Activated CD4-positive, alpha-beta T cell treated with anti-CD3 and anti-CD28 coated beads, Interleukin-2, Interleukin-6, amounts not matched to agents 100 ng/mL and 50 ng/mL, durations not matched to agents 16 hours and 8 hours (primary cell): ENCODE measurements around the gene FTO.

Experiments used
- DNase-seq: peaks from one replicate; pipeline ENCODE4 v3.0.0-alpha.2; 2020

Gene FTO

GRCh38 chr16:53785916-53786315, 82.0 kb downstream of the FTO start:
- no peak for DNase-seq

- DNase-seq = no peak
These were observed 83.5 kb downstream of the FTO start for GRCh38 chr16:53787423-53787822.

GRCh38 chr16:53789137-53789536, 85.2 kb downstream of the FTO start:
- DNase-seq = no peak

- DNase-seq = no peak
These were observed 88.4 kb downstream of the FTO start for GRCh38 chr16:53792161-53792951.

- no peak for DNase-seq
These were observed 99.5 kb downstream of the FTO start for GRCh38 chr16:53803451-53803850.

GRCh38 chr16:53803998-53804397, 100.0 kb downstream of the FTO start:
- DNase-seq = no peak

- no peak for DNase-seq
These were observed 100.5 kb downstream of the FTO start for GRCh38 chr16:53804467-53804866.

- peak; percentile 2 for DNase-seq
These were observed 101.2 kb downstream of the FTO start for GRCh38 chr16:53805113-53805512.

GRCh38 chr16:53805752-53806151, 101.8 kb downstream of the FTO start:
- DNase-seq = no peak

GRCh38 chr16:53809088-53809932, 105.4 kb downstream of the FTO start:
- DNase-seq = no peak

GRCh38 chr16:53812914-53813313, 109.0 kb downstream of the FTO start:
- no peak for DNase-seq

GRCh38 chr16:53814801-53815200, 110.8 kb downstream of the FTO start:
- no peak for DNase-seq

GRCh38 chr16:53816211-53816836, 112.4 kb downstream of the FTO start:
- DNase-seq = no peak

GRCh38 chr16:53817117-53817755, 113.3 kb downstream of the FTO start:
- no peak for DNase-seq

- no peak for DNase-seq
These were observed 114.0 kb downstream of the FTO start for GRCh38 chr16:53817812-53818550.

- DNase-seq = no peak
These were observed 117.5 kb downstream of the FTO start for GRCh38 chr16:53821487-53821886.

GRCh38 chr16:53821957-53822625, 118.1 kb downstream of the FTO start:
- no peak for DNase-seq

- DNase-seq = no peak
These were observed 119.1 kb downstream of the FTO start for GRCh38 chr16:53822936-53823529.

GRCh38 chr16:53826658-53827057, 122.7 kb downstream of the FTO start:
- no peak for DNase-seq

GRCh38 chr16:53827741-53828140, 123.8 kb downstream of the FTO start:
- DNase-seq = no peak

- DNase-seq = no peak
These were observed 125.3 kb downstream of the FTO start for GRCh38 chr16:53829186-53829747.
